Measurements from ENCODE around the gene ELP4.

DNA sequence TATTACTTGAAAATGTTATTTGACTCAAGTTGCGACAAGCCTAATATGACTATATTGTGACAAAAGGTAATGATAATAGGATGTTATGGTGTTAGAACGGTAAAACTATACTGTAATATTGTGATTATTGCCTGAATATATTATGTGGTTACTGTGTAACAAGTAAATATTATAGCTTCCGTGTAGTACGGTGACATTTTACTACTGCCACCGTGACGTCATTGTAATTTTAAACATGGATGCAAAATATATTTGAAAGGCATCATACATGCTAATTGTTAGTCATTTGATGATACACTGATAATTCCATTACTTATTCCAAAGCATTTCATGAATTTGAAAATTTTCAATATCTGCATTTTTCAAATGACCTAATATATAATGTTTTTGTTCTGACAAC lies 2.5 kb downstream of the ELP4 start:
- TF ChIP-seq CTCF (IDR thresholded peaks at IDR 0.05; ENCODE audit: poor library complexity) (no peak), EZH2 (IDR thresholded peaks at IDR 0.05; ENCODE audit: borderline replicate concordance) (no peak), EZH2phosphoT487 (IDR thresholded peaks at IDR 0.05; ENCODE audit: low read depth, severe bottlenecking, unreplicated experiment) (no peak)
